GM21390 (cell line): Measurements from ENCODE around the gene GLG1.
"Not testable (repeated sequence)": the region's sequence is repeated elsewhere in the genome, so short reads cannot be mapped to it uniquely, and the experiment has no call there.

Experiments
- ATAC-seq: cut with Tn5 transposase; IDR thresholded peaks from one replicate; pipeline ENCODE4 v1.9.1; 2021; ENCODE audit not compliant: unreplicated experiment

GLG1 gene

GRCh38 chr16:74606521-74607309, at the start of gene GLG1:
Gene GLG1 (minus strand): TSS chr16:74607114. CDS start chr16:74607094, 20 bp downstream.
- peak; percentile 96 for ATAC-seq

- ATAC-seq: no peak
Measured at GRCh38 chr16:74654536-74655050, 47.7 kb upstream of the GLG1 start.

DNA sequence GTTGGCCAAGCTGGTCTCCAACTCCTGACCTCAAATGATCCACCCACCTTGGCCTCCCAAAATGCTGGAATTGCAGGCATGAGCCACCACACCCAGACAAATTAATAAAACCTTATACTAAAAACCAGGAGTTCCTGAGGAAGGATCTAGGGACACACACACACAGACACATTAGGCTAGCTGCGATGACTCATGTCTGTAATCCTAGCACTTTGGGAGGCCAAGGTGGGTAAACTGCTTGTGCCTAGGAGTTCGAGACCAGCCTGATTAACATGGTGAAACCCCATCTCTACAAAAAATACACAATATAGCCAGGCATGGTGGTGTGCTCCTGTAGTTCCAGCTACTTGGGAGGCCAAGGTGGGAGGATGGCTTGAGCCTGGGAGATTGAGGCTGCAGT, 46.0 kb upstream of the GLG1 start:
- not testable (repeated sequence) for ATAC-seq

GRCh38 chr16:74652249-74652648, 45.3 kb upstream of the GLG1 start:
- ATAC-seq: no peak

DNA sequence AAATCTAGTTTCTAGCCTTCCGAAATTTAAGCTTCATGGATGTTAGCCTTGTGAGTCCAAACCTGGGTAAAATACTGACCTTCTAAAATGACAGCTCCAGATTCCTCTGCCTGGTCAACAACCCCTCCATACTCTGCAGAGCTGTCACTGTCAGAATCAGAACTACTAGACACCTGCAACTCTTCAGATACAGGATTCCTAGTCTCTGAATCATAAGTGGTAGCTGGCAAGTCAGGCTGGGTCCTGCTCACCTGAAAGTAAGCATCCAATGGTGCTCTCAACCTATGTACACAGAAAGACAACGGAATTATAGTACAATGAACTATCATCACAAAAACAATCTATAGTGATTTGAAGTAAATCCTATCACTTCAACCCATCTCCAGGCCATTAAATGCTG, 44.9 kb upstream of the GLG1 start:
- no peak for ATAC-seq

- ATAC-seq: no peak
Measured at GRCh38 chr16:74650966-74651567, 44.2 kb upstream of the GLG1 start.

GRCh38 chr16:74649839-74650504, 43.1 kb upstream of the GLG1 start:
- no peak for ATAC-seq

- ATAC-seq: no peak
Measured at GRCh38 chr16:74641969-74642368, 35.1 kb upstream of the GLG1 start.

DNA sequence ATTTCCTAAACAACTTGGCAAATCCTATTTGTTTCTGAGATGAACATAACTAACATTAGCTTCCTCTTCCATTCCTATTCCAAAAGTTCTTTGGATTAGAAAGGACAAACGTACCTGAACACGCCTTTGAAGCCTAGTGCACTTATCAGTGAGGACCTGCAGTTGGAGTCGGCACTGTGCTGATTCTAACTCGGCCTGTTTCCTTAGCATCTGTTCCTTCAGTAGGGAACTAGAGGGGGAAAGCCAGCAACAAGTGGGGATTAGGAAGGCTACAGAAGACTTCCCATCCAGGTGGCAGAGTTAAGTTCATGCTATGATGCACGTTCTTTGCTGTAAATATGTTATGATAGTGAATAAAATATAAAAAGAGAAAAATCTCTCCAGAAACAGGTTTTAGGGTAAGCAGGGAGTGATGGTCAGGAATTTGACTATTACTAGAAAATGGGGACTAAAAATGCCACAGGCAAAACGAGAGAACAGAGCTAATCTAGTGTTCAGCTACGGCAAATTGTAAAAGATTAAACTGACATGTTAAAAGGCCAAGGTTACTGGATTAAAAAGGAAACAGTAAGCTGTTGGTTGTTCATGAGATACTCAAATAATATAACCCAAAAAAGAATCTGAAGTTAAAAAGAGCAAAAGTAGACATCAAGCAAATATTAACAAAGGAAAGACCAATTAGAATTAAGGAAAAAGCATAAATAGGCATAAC, 31.0 kb upstream of the GLG1 start:
- no peak for ATAC-seq

- ATAC-seq: no peak
Measured at GRCh38 chr16:74635303-74635702, 28.4 kb upstream of the GLG1 start.

GRCh38 chr16:74633686-74634085, 26.8 kb upstream of the GLG1 start:
- ATAC-seq: no peak

- ATAC-seq: no peak
Measured at GRCh38 chr16:74627506-74628220, 20.7 kb upstream of the GLG1 start.

DNA sequence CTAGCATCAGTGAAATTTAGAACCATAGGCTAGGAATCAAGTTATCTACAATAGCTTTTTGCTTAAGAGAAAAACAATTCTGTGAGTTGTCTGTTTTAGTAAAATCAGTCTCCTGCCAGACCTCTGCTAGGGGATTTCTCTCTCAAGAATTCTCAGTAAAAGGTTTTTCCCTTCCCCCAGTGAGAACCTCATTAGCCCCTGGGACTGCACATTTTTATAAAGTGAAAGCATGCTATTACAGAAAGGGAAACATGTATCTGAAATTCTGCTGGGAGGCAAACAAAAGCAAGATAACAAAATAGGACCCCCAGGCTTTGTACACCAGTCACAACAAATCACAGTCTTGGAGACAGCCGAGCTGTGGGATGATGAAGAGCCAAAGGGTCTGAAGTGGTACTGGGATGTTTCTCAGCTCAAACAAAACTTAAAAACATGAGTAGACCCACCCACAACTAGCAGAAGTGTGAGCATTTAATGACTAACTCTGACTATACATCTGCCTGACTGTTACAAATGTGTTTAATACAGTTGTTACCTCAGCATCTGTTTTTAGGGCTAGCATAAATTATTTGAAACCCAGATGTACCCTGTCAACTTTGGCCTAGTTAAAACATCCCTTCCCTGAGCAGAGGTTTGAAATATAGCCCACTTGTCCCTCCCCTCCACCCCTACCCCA, 20.0 kb upstream of the GLG1 start:
- peak; percentile 45 for ATAC-seq

DNA sequence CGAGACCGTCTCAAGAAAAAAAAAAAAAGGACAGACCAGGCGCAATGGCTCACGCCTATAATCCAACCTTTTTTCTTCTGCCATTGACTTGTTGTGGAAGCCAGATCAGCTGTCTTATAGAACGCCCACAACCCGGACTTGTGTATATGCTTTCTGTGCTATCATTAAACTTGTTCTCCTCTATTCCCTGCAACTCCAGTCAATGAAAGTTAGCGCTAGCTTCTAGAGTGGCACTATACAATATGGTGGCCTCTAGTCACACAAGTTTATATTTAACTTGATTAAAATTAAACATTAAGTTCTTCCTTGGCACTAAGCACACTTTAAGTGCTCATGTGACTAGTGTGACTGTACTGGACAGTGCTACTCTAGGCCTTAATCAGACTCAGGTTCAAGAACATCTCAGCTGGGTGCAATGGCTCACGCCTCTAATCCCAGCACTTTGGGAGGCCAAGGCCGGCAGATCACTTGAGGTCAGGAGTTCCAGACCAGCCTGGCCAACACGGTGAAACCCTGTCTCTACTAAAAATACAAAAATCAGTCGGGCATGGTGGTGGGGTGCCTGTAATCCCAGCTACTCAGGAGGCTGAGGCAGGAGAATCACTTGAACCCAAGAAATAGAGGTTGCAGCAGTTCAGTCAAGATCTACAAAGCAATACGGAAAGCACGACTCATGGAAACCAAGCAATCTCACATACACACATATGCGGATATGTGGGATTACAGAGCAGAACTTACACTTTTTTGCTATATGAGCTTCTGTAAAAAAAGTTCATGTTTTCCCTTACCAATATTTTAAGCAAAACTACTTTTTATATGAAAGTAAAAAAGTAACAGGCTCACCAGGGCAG, 18.8 kb upstream of the GLG1 start:
- ATAC-seq: no peak

DNA sequence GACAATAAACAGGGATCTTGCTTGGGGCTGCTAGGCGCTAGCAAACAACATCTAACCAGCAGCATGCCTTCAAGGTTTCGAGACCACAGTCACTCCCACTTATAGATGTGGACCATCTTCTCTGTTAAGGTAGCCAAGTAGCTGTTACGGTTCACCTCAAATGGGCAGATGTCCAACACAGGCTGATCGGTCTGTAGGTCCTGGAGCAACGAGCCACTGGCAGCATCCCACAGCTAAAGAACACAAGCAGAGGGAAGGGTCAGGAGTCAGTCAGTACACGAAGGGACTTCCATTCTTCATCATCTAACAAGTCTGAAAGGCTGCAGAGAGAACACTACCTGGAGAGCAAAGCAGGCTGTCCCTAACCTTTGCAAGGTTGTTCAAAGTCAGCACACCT, 16.9 kb upstream of the GLG1 start:
- ATAC-seq: no peak

- no peak for ATAC-seq
Measured at GRCh38 chr16:74623214-74623838, 16.4 kb upstream of the GLG1 start.

DNA sequence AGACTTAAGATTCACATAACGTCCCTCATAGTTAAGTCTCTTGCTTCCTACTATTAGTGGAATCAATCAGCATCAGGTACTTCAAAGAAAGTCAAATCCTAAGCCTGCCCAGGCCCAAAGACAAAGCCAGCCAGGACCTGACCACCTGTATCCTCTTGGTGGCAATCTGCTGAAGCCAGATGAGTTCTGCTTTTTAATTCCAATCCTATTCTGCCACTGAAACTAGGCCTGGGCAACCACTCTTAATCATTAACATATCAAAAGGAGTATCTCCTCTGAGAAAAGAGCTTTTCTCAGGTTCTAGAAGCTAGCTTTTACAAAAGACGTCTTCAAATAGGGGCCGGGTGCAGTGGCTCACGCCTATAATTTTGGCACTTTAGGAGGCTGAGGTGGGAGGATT, 15.1 kb upstream of the GLG1 start:
- ATAC-seq: no peak

GRCh38 chr16:74617206-74617788, 10.4 kb upstream of the GLG1 start:
- no peak for ATAC-seq
